H54 (cell line): ENCODE results near the gene ADORA2A.
A peak's percentile ranks its signal among the peaks of the same experiment; 100 is the strongest.
"Not testable (repeated sequence)": the region's sequence is repeated elsewhere in the genome, so short reads cannot be mapped to it uniquely, and the experiment has no call there.

ENCODE experiments used
- DNase-seq: peaks from one replicate; pipeline ENCODE4 v3.0.0; 2011; ENCODE audit warnings: low spot score, mixed read lengths; ENCODE audit not compliant: insufficient read length
- FAIRE-seq: peaks from 3 replicates; lab custom pipeline; 2011; peaks lifted over from hg19 to GRCh38; lab: Jason Lieb, UNC
- POLR2A ChIP-seq: IDR thresholded peaks from 2 replicates; pipeline ENCODE4 v1.6.1; 2011; ENCODE audit warnings: low read depth, mild to moderate bottlenecking, low read length

Gene ADORA2A

GRCh38 chr22:24474221-24474620 is 46.8 kb downstream of the ADORA2A start:
- FAIRE-seq (peak; percentile 81), DNase-seq (peak; percentile 33)
- no peak for TF ChIP-seq POLR2A

GRCh38 chr22:24474649-24475255 is 47.4 kb downstream of the ADORA2A start:
- no peak for TF ChIP-seq POLR2A
- DNase-seq = no peak
- FAIRE-seq = no peak

- DNase-seq (no peak), FAIRE-seq (no peak)
- TF ChIP-seq POLR2A = no peak
These were observed 54.2 kb downstream of the ADORA2A start for GRCh38 chr22:24481641-24482040.

- no peak for FAIRE-seq
These were observed 55.2 kb downstream of the ADORA2A start for GRCh38 chr22:24482575-24482974.

GRCh38 chr22:24482998-24483397 is 55.6 kb downstream of the ADORA2A start:
- FAIRE-seq (no peak), DNase-seq (no peak)
- TF ChIP-seq POLR2A = no peak

More at GRCh38 chr22:24482575-24482974, 55.2 kb downstream of the ADORA2A start:
- no peak for DNase-seq
- TF ChIP-seq POLR2A = no peak

- DNase-seq (no peak), FAIRE-seq (no peak)
- no peak for TF ChIP-seq POLR2A
These were observed 56.7 kb downstream of the ADORA2A start for GRCh38 chr22:24483976-24484545.

- TF ChIP-seq POLR2A = no peak
- no peak for DNase-seq
- no peak for FAIRE-seq
These were observed 57.8 kb downstream of the ADORA2A start for GRCh38 chr22:24485170-24485569.

- DNase-seq (no peak), FAIRE-seq (no peak)
- TF ChIP-seq POLR2A = no peak
These were observed 58.2 kb downstream of the ADORA2A start for GRCh38 chr22:24485608-24486007.

GRCh38 chr22:24486501-24486921 is 59.1 kb downstream of the ADORA2A start:
- DNase-seq (peak; percentile 61), FAIRE-seq (peak; percentile 95)
- no peak for TF ChIP-seq POLR2A

GRCh38 chr22:24489011-24489410 is 61.6 kb downstream of the ADORA2A start:
- FAIRE-seq (no peak), DNase-seq (no peak)
- no peak for TF ChIP-seq POLR2A

- not testable (repeated sequence) for FAIRE-seq, DNase-seq
These were observed 62.0 kb downstream of the ADORA2A start for GRCh38 chr22:24489434-24489833.
